Coronary artery (tissue), 2 donors: ENCODE measurements around the gene ATP6V0B.
A peak's percentile ranks its signal among the peaks of the same experiment; 100 is the strongest.

Experiments
- DNase-seq: peaks from one replicate; pipeline ENCODE4 v3.0.0-alpha.2; 2017; ENCODE audit warnings: low spot score
- H3K27ac ChIP-seq, 2 donors: fragments of 200-600 bp; sonication (generic); one replicate each; pipeline ENCODE4 v1.5.1; 2016 to 2019
- H3K4me3 ChIP-seq: fragments of 200-600 bp; sonication (generic); 2 replicates; pipeline ENCODE4 v1.5.1; 2016; ENCODE audit warnings: mild to moderate bottlenecking, moderate library complexity
- CTCF ChIP-seq: fragments of 200-600 bp; sonication (generic); IDR thresholded peaks from one replicate; pipeline ENCODE4 v1.5.1; 2019; ENCODE audit warnings: antibody characterized with exemption

ATP6V0B gene

GRCh38 chr1:43993206-43993914 is 18.6 kb downstream of the ATP6V0B start:
- TF ChIP-seq CTCF, result no peak
- Histone ChIP-seq H3K4me3 (no peak overlapping the region), H3K27ac (no peak overlapping the region)
- no peak for DNase-seq

GRCh38 chr1:43994071-43994470 is 19.3 kb downstream of the ATP6V0B start:
- DNase-seq, result no peak
- Histone ChIP-seq H3K27ac (no peak overlapping the region), H3K4me3 (no peak overlapping the region)
- no peak for TF ChIP-seq CTCF

GRCh38 chr1:43994794-43995790 is 20.3 kb downstream of the ATP6V0B start:
- no peak for TF ChIP-seq CTCF
- Histone ChIP-seq H3K4me3 (no peak overlapping the region), H3K27ac (no peak overlapping the region)
- no peak for DNase-seq

- H3K27ac ChIP-seq, result no peak overlapping the region
- TF ChIP-seq CTCF, result no peak
- H3K4me3 ChIP-seq, result no peak overlapping the region
- DNase-seq, result no peak
Observed at GRCh38 chr1:43995984-43996732, 21.4 kb downstream of the ATP6V0B start.

GRCh38 chr1:43996733-43997115 is 22.0 kb downstream of the ATP6V0B start:
- no peak for TF ChIP-seq CTCF
- H3K27ac ChIP-seq, result peak overlapping the region in 1 of 2 donors; percentile 3
- DNase-seq, result no peak
- no peak overlapping the region for H3K4me3 ChIP-seq

- Histone ChIP-seq H3K4me3 (no peak overlapping the region), H3K27ac (peak overlapping the region in 1 of 2 donors; percentile 3)
- DNase-seq, result no peak
- TF ChIP-seq CTCF, result no peak
Observed at GRCh38 chr1:43997295-43997999, 22.7 kb downstream of the ATP6V0B start.
